Measurements from ENCODE around the gene TUBG2. TPM values are rescaled to one million over a fixed set of nuclear protein-coding genes. Genes with fewer than 3 reads are reported as not detected.

The TUBG2 gene
- total RNA-seq, 1 donor from 2014 or later: 9.4 TPM

- intact Hi-C loops (cut with micrococcal nuclease): no loop called here
- no peaks in the 10 kb centered on the region for H3K36me3 Mint-ChIP-seq (ENCODE audit: low read depth)
- DNase-seq (no peak), ATAC-seq (ENCODE audit: low read depth) (no peak)
- H3K9me3 Mint-ChIP-seq: no peaks in the 10 kb centered on the region
- no peak overlapping the region for H3K27ac Mint-ChIP-seq
- peaks cover 12% of the 10 kb centered on the region for H3K27me3 Mint-ChIP-seq
- H3K4me1 Mint-ChIP-seq: peaks cover 41% of the 10 kb centered on the region
- POLR2A ChIA-PET: interaction anchor here (1.7 to 2.6 kb wide), 2 partner anchors 11 to 117 kb away, joined by 5 to 9 read pairs; no protein-coding TSS in a partner anchor
- no peak overlapping the region for H3K4me3 Mint-ChIP-seq
- CTCF ChIA-PET: interaction anchor here (0.8 to 1.2 kb wide), 2 partner anchors 11 to 124 kb away, joined by 3 to 4 read pairs; no protein-coding TSS in a partner anchor
- no peak for TF ChIP-seq CTCF (IDR thresholded peaks at IDR 0.05)
These were observed 13.0 kb downstream of the TUBG2 start for GRCh38 chr17:42672038-42672437.

- POLR2A ChIA-PET: interaction anchor here (0.6 to 1.5 kb wide), 4 partner anchors 11 to 311 kb away, joined by 4 to 6 read pairs (median 5); no protein-coding TSS in a partner anchor
- Mint-ChIP-seq H3K27ac (no peak overlapping the region), H3K4me1 (peaks cover 50% of the 10 kb centered on the region), H3K36me3 (ENCODE audit: low read depth) (no peaks in the 10 kb centered on the region), H3K9me3 (no peaks in the 10 kb centered on the region), H3K4me3 (no peak overlapping the region), H3K27me3 (peaks cover 12% of the 10 kb centered on the region)
- ATAC-seq (ENCODE audit: low read depth) (no peak), DNase-seq (no peak)
- CTCF ChIA-PET: no interaction called here
- TF ChIP-seq CTCF (IDR thresholded peaks at IDR 0.05): no peak
- intact Hi-C loops (cut with micrococcal nuclease): no loop called here
These were observed 14.3 kb downstream of the TUBG2 start for GRCh38 chr17:42673266-42673884.

- intact Hi-C loops (cut with micrococcal nuclease): no loop called here
- ChIA-PET CTCF (interaction anchor here (0.7 to 1.0 kb wide), 2 partner anchors 15 to 96 kb away, joined by 3 read pairs; partner anchors contain the start of genes PSMC3IP and TUBG2), POLR2A (interaction anchor here (0.5 to 1.5 kb wide), 8 partner anchors 10 to 359 kb away, joined by 3 to 7 read pairs (median 6); partner anchors contain the start of genes RETREG3 and TUBG1)
- Mint-ChIP-seq H3K27me3 (peaks cover 12% of the 10 kb centered on the region), H3K4me1 (peaks cover 57% of the 10 kb centered on the region), H3K9me3 (no peaks in the 10 kb centered on the region), H3K36me3 (ENCODE audit: low read depth) (no peaks in the 10 kb centered on the region), H3K4me3 (peak overlapping the region; percentile 73), H3K27ac (no peak overlapping the region)
- ATAC-seq (ENCODE audit: low read depth) (peak; percentile 12), DNase-seq (peak; percentile 48)
- no peak for TF ChIP-seq CTCF (IDR thresholded peaks at IDR 0.05)
These were observed 15.0 kb downstream of the TUBG2 start for GRCh38 chr17:42673885-42674754.

GRCh38 chr17:42674755-42675347 is 15.8 kb downstream of the TUBG2 start:
- POLR2A ChIA-PET: interaction anchor here (0.6 to 1.5 kb wide), 5 partner anchors 9 to 100 kb away, joined by 3 to 6 read pairs (median 5); partner anchors contain the start of genes RETREG3 and TUBG1
- DNase-seq (no peak), ATAC-seq (ENCODE audit: low read depth) (no peak)
- no peak for TF ChIP-seq CTCF (IDR thresholded peaks at IDR 0.05)
- H3K27me3 Mint-ChIP-seq: peaks cover 12% of the 10 kb centered on the region
- intact Hi-C loops (cut with micrococcal nuclease): loop anchor here (5.0 kb wide), 1 partner anchor 147 kb away; the partner anchor contains the start of gene BECN1
- no peak overlapping the region for H3K27ac Mint-ChIP-seq
- no peaks in the 10 kb centered on the region for H3K36me3 Mint-ChIP-seq (ENCODE audit: low read depth)
- H3K4me3 Mint-ChIP-seq: peak overlapping the region; percentile 73
- peaks cover 62% of the 10 kb centered on the region for H3K4me1 Mint-ChIP-seq
- CTCF ChIA-PET: interaction anchor here (0.7 to 1.0 kb wide), 2 partner anchors 16 to 97 kb away, joined by 3 read pairs; partner anchors contain the start of genes PSMC3IP and TUBG2
- no peaks in the 10 kb centered on the region for H3K9me3 Mint-ChIP-seq

Data from activated B cell treated with CpG ODN at 0.5 μM for 24 hours (primary cell).